ENCODE data around the gene RPL18. TPM values are rescaled to one million over a fixed set of nuclear protein-coding genes. Genes with fewer than 3 reads are reported as not detected.

Gene RPL18
- total RNA-seq, 4 donors from 2014 or later: 998 to 1,778 (median 1,670) TPM

DNA sequence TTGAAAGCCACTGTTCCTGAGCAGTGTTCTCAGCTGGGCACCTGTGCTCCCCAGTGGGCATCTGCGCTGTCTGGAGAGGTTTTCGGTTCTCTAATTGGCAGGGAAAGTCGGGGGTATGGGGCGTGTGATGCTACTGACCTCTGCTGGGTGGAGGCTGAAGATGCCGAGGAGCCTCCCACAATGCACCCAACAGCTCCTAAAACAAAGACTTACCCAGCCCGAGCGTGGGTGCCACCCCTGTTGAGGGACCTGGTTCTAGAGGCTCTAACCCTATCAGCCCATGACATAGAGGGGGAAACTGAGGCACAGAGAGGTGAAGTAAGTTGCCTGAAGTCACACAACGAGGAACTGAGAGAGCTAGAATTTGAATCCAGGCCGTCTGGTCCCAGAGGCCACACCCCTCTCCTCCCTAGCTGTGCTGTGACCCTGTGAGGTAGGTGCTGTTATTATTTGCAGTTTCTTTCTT is 10.1 kb downstream of the RPL18 start:
- TF ChIP-seq, protein P1, sequence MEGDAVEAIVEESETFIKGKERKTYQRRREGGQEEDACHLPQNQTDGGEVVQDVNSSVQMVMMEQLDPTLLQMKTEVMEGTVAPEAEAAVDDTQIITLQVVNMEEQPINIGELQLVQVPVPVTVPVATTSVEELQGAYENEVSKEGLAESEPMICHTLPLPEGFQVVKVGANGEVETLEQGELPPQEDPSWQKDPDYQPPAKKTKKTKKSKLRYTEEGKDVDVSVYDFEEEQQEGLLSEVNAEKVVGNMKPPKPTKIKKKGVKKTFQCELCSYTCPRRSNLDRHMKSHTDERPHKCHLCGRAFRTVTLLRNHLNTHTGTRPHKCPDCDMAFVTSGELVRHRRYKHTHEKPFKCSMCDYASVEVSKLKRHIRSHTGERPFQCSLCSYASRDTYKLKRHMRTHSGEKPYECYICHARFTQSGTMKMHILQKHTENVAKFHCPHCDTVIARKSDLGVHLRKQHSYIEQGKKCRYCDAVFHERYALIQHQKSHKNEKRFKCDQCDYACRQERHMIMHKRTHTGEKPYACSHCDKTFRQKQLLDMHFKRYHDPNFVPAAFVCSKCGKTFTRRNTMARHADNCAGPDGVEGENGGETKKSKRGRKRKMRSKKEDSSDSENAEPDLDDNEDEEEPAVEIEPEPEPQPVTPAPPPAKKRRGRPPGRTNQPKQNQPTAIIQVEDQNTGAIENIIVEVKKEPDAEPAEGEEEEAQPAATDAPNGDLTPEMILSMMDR (IDR thresholded peaks at IDR 0.05; ENCODE audit: low read depth): no peak

DNA sequence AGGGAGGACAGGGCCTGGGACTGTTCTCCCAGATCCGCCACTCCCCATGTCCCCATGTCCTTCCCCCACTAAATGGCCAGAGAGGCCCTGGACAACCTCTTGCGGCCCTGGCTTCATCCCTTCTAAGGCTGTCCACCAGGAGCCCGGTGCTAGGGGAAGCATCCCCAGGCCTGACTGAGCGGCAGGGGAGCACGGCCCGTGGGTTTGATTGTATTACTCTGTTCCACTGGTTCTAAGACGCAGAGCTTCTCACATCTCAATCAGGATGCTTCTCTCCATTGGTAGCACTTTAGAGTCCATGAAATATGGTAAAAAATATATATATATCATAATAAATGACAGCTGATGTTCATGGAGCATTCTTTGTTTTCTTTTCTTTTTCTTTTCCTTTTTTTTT is 11.6 kb downstream of the RPL18 start:
- TF ChIP-seq, protein P1 (IDR thresholded peaks at IDR 0.05; ENCODE audit: low read depth): no peak

DNA sequence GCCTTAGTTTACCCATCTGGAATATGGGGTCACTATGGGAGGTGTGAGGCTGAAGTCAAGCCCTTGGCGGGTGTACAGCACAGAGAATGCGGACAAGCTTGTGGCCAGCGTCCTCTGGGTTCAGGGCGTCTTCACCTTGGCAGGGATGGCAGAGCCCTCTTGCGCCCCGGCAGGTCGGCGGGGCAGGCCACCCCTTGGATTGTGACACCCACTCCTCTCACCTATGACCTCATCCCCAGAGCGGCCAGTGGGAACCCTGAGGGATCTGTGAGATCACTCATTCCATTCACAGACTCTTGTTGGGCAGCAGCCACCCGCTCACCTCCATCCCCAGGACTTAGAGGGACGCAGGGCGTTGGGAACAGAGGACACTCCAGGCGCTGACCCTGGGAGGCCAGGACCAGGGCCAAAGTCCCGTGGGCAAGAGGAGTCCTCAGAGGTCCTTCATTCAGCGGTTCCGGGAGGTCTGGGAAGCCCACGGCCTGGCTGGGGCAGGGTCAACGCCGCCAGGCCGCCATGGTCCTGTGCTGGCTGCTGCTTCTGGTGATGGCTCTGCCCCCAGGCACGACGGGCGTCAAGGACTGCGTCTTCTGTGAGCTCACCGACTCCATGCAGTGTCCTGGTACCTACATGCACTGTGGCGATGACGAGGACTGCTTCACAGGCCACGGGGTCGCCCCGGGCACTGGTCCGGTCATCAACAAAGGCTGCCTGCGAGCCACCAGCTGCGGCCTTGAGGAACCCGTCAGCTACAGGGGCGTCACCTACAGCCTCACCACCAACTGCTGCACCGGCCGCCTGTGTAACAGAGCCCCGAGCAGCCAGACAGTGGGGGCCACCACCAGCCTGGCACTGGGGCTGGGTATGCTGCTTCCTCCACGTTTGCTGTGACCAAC is 12.3 kb downstream of the RPL18 start, which contains the start of gene SPACA4:
Gene SPACA4 (plus strand): TSS at position 280 of the 896 bp plus-strand sequence. CDS start 237 bp downstream, at position 517.
- TF ChIP-seq, protein P1 (IDR thresholded peaks at IDR 0.05; ENCODE audit: low read depth): no peak

DNA sequence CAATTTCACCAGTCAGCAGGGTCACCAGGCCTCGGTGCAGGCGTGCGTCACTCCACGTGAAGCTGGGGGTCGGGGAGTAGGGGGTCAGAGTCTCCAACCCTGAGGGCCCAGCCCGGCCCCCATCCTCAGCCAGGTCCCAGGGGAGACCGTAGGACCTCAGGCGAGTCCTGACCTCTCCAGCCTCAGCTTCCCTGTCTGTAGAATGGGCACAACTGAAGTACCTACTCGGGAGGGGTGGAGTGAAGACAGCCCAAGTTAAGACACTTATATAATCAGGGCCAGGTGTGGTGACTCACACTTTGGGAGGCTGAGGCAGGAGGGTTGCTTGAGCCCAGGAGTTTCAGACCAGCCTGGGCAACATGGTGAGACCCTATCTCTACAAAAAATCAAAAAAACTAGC is 15.1 kb downstream of the RPL18 start:
- TF ChIP-seq, protein P1 (IDR thresholded peaks at IDR 0.05; ENCODE audit: low read depth): no peak

DNA sequence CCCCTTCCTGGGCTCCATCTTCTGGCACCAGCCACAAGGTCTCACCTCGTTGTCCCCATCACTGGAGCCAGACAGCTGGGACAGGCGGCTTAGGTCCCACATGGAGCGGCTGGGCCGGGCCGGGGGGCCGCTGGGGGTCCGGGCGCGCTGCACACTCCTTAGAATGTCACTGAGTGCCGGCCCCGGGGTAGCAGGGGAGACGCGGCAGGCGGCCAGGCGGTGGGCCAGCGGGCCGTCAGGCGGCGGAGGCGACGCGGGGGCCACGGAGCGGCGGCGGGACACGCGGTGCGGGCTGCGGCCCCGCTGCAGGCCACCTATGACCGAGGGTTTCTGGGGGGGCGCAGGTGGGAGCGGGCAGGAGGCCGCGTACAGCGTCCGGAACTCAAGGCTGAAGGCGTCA is 15.5 kb downstream of the RPL18 start:
- TF ChIP-seq, protein P1 (IDR thresholded peaks at IDR 0.05; ENCODE audit: low read depth): no peak

DNA sequence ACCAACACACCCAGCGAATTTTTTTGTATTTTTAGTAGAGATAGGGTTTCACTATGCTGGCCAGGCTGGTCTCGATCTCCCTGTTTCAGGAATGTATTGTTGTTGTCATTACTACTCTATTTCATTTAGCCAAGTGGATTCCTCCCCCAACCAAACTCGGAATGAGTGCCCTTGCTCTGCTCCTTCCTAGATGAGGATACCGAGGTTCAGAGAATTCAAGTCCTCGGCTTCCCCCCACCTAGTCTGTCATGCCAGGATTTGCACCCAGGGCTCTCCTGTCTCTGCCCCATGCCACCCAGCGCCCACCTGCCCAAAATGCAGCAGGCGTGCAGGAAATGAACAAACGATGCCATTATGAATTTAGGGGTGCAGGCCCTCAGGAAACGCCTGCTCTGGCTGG is 16.0 kb downstream of the RPL18 start:
- TF ChIP-seq, protein P1 (IDR thresholded peaks at IDR 0.05; ENCODE audit: low read depth): no peak

DNA sequence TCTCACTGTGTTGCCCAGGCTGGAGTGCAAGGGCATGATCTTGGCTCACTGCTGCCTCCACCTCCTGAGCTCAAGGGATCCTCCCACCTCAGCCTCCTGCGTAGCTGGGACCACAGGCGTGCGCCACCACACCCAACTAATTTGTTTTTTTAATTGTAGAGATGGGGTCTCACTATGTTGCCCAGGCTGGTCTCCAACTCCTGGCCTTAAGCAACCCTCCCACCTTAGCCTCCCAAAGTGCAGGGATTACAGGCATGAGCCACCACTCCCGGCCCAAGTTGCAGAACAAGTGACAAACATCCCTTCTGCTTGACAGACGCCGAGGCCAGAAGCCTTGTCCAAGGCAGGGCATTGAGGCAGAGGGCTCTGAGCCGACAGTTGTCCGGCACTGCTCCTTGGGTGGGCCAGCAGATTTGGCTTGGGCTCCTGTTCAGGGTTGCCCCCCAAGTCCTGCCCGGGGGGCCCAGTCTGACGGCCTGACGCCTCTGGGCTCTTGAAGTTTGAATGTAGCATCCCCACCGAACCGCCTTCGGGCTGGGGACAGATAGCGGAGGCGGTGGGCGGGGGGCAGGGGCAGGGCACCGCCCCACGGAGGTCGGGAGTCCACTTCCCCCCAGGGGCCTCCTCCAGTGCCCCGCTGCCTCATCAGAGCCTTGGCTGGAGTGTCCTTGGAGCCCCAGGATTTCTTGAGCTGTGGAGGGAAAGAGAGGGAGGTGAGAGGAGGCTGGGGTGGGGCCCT is 18.1 kb downstream of the RPL18 start:
- TF ChIP-seq, protein P1 (IDR thresholded peaks at IDR 0.05; ENCODE audit: low read depth): no peak
